Sigmoid colon (tissue), 4 donors: ENCODE results near the gene MGRN1.

Experiments
- EP300 ChIP-seq, 4 donors: sonication (generic); formaldehyde crosslinking; IDR thresholded peaks; one replicate each; pipeline ENCODE4 v1.6.1; 2017; ENCODE audit warnings: antibody characterized with exemption in 4 of 4
- POLR2A ChIP-seq, 2 donors: fragments of 450-650 bp; IDR thresholded peaks; one replicate each; pipeline ENCODE4 v1.6.1; 2016; ENCODE audit warnings: antibody characterized with exemption in 2 of 2, mild to moderate bottlenecking in 2 of 2, moderate library complexity in 2 of 2
- POLR2AphosphoS5 ChIP-seq, 4 donors: sonication (generic); formaldehyde crosslinking; IDR thresholded peaks; one replicate each; pipeline ENCODE4 v1.6.1; 2017; ENCODE audit warnings: antibody characterized with exemption in 4 of 4
- TF ChIP-seq, protein P1 (sequence below), 4 experiments: fragments of 450-650 bp in 3 of 4; fragments of 200-600 bp in 1 of 4; IDR thresholded peaks; one replicate each; pipeline ENCODE4 v1.5.1; 2016 to 2019; ENCODE audit warnings: antibody characterized with exemption in 4 of 4, mild to moderate bottlenecking in 3 of 4, moderate library complexity in 2 of 4

DNA sequence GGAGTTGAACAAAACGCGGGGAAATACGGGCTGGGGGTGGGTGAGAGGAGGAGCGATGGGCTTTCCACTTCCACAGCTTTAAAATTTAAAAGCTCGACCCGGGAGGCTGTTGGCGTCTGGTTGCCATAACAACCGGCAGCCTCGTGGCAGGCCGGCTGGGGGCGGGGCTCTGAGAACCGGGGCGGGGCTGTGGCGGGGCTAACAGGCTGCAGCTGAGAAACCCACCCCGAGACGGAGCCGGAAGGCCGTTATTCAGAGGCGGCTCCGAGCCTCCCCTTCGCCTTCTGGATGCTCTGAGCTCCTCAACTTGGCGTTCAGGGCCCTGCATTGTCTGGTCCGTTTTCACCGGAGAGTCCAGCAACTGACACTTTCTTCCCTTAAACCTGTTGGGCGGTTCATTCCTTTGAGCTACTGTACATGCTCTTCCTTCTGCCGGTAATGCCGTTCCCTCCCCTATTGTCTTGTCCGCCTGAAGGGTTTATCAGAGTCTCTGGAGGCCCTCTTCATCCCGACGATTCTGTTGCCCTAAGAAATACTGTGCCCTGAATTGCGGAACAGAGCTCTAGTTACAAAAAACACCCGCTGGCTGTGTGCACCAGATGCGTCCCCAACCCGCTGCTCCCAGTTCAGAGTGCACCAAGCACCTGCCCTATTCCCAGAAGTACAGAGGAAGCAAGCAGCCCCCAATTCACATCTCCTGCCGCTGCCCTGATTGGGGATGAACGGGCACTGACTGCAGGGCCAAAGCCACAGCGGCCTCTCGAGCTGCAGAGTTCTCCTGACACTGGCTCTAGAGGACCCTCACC lies 110.3 kb downstream of the MGRN1 start:
- TF ChIP-seq, protein P1, sequence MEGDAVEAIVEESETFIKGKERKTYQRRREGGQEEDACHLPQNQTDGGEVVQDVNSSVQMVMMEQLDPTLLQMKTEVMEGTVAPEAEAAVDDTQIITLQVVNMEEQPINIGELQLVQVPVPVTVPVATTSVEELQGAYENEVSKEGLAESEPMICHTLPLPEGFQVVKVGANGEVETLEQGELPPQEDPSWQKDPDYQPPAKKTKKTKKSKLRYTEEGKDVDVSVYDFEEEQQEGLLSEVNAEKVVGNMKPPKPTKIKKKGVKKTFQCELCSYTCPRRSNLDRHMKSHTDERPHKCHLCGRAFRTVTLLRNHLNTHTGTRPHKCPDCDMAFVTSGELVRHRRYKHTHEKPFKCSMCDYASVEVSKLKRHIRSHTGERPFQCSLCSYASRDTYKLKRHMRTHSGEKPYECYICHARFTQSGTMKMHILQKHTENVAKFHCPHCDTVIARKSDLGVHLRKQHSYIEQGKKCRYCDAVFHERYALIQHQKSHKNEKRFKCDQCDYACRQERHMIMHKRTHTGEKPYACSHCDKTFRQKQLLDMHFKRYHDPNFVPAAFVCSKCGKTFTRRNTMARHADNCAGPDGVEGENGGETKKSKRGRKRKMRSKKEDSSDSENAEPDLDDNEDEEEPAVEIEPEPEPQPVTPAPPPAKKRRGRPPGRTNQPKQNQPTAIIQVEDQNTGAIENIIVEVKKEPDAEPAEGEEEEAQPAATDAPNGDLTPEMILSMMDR (IDR thresholded peaks at IDR 0.05): no peak
- TF ChIP-seq POLR2AphosphoS5 (IDR thresholded peaks at IDR 0.05): peak in 1 of 4 donors; percentile 11
- TF ChIP-seq EP300 (IDR thresholded peaks at IDR 0.05): no peak
- no peak for TF ChIP-seq POLR2A (IDR thresholded peaks at IDR 0.05)
